Mesothelial cell of epicardium (in vitro differentiated cells): ENCODE data around the gene CCNT2. TPM values are rescaled to one million over a fixed set of nuclear protein-coding genes. Genes with fewer than 3 reads are reported as not detected.
"Not testable (repeated sequence)": the region's sequence is repeated elsewhere in the genome, so short reads cannot be mapped to it uniquely, and the experiment has no call there.

Experiments used
- DNase-seq, 2 experiments: peaks; one replicate each; pipeline ENCODE4 v3.0.0; 2021; ENCODE audit warnings: low spot score in 2 of 2; ENCODE audit not compliant: unreplicated experiment in 2 of 2
- H3K27ac Mint-ChIP-seq: 2 replicates; pipeline ENCODE4 v1.8.0; 2021; ENCODE audit warnings: mixed read lengths
- H3K27me3 Mint-ChIP-seq: 2 replicates; pipeline ENCODE4 v1.8.0; 2021; ENCODE audit warnings: low read depth, mixed read lengths
- H3K36me3 Mint-ChIP-seq: 2 replicates; pipeline ENCODE4 v1.8.0; 2021; ENCODE audit warnings: mixed read lengths
- H3K4me1 Mint-ChIP-seq: 2 replicates; pipeline ENCODE4 v1.8.0; 2021; ENCODE audit warnings: mixed read lengths
- H3K4me3 Mint-ChIP-seq: 2 replicates; pipeline ENCODE4 v1.8.0; 2021; ENCODE audit warnings: mild to moderate bottlenecking, moderate library complexity, mixed read lengths
- H3K9me3 Mint-ChIP-seq: 2 replicates; pipeline ENCODE4 v1.8.0; 2021; ENCODE audit warnings: mixed read lengths
- total RNA-seq: library from RNA; stranded (reverse); gene quantifications from 3 replicates; pipeline ENCODE4 v1.2.1, GENCODE V29; 2021
- TF ChIP-seq, protein P1 (sequence below): fragments of 200-600 bp; sonication (generic); IDR thresholded peaks from one replicate; pipeline ENCODE4 v1.5.0; 2021; ENCODE audit warnings: antibody characterized with exemption; ENCODE audit not compliant: unreplicated experiment

CCNT2 gene
- total RNA-seq, 1 donor from 2014 or later: 70.5 TPM

DNA sequence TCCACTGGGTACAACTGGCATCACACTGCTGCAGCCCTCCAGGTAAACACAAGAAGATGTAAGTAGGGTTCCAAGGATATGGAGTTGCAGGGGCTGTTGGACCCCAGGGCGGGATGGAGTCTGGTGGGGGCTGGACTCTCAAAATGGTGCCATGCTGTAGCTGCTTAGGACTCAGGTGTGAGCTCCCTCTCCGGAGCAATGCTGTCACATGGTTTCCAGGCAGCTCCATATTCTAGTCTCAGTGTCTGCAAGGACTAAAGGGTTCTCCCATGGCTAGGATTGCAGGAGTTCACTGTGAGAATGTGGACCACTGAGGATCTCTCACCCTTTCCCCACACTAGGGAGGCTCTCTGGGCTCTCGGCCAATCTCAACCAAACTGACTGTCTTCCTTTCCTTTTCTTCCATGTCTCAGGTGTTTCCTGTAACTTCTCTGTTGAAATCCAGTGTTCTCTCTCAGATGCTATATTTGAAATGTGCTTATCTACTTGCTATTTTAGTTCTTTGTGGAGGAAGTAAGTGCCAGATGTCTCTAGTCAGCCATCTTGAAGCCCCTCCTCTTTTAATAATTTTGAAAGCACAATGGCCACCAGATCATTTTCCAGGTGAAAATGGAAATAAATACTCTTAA, 57.6 kb downstream of the CCNT2 start:
- no peak overlapping the region for H3K4me3 Mint-ChIP-seq

DNA sequence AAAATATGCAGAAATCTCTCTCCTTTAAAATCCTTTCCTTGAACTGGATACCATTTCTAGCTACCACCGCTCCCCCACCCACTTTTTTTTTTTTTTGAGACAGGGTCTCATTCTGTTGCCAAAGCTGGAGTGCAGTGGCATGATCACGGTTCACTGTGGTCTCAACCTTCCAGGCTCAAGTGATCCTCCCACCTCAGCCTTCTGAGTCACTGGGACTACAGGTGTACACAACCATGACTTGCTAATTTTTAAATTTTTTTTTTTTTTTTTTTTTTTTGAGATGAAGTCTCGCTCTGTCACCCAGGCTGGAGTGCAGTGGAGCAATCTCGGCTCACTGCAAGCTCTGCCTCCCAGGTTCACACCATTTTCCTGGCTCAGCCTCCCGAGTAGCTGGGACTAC, 58.5 kb downstream of the CCNT2 start:
- peaks cover 25% of the 10 kb centered on the region for H3K9me3 Mint-ChIP-seq
- H3K27ac Mint-ChIP-seq, DNase-seq, H3K4me1 Mint-ChIP-seq, H3K4me3 Mint-ChIP-seq, H3K36me3 Mint-ChIP-seq, H3K27me3 Mint-ChIP-seq: not testable (repeated sequence)

More for the DNA sequence above, 57.6 kb downstream of the CCNT2 start:
- Mint-ChIP-seq H3K36me3 (peaks cover 4% of the 10 kb centered on the region), H3K27ac (no peak overlapping the region), H3K4me1 (no peaks in the 10 kb centered on the region), H3K9me3 (peaks cover 32% of the 10 kb centered on the region), H3K27me3 (no peaks in the 10 kb centered on the region)
- TF ChIP-seq, protein P1, sequence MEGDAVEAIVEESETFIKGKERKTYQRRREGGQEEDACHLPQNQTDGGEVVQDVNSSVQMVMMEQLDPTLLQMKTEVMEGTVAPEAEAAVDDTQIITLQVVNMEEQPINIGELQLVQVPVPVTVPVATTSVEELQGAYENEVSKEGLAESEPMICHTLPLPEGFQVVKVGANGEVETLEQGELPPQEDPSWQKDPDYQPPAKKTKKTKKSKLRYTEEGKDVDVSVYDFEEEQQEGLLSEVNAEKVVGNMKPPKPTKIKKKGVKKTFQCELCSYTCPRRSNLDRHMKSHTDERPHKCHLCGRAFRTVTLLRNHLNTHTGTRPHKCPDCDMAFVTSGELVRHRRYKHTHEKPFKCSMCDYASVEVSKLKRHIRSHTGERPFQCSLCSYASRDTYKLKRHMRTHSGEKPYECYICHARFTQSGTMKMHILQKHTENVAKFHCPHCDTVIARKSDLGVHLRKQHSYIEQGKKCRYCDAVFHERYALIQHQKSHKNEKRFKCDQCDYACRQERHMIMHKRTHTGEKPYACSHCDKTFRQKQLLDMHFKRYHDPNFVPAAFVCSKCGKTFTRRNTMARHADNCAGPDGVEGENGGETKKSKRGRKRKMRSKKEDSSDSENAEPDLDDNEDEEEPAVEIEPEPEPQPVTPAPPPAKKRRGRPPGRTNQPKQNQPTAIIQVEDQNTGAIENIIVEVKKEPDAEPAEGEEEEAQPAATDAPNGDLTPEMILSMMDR: no peak
- no peak for DNase-seq

DNA sequence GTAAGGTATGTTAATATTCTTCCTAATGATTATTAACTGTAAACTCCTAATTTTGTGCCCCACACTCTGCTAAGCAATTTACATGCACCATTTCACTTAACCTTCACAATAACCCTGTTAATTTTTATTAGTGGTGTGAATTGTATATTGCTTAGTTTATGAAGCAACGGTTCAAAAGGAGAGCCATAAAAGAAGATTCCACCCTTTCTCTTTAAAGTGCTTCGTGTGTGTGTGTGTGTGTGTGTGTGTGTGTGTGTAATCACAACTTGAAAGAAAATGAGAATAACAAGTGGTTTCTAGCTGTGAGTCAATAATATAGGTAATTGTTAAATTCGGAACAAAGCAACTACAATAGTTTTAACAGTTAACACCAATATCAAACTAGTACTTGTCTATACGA, 60.6 kb downstream of the CCNT2 start:
- no peaks in the 10 kb centered on the region for H3K36me3 Mint-ChIP-seq
- no peak overlapping the region for H3K4me3 Mint-ChIP-seq
- no peak for DNase-seq
- no peaks in the 10 kb centered on the region for H3K27me3 Mint-ChIP-seq
- no peak overlapping the region for H3K27ac Mint-ChIP-seq
- H3K4me1 Mint-ChIP-seq: no peaks in the 10 kb centered on the region
- peaks cover 10% of the 10 kb centered on the region for H3K9me3 Mint-ChIP-seq
- TF ChIP-seq, protein P1: no peak

DNA sequence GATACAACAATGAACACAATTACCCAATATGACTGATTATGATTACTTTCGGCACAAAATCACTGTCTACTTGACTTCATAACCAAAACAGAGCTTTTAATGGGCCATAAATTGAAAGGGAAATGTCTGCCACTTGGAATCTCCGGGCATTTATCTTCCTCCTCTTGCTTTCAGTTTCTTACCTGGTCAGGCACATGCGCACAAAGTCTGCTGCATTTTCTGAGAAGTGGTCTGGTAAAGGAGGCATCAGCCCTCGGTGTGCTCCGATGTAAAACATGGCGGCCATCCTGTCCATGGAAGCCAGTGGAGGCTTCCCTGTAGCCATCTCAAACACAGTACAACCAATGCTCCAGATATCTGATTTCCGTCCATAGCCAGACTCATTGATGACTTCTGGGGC, 62.0 kb downstream of the CCNT2 start:
- Mint-ChIP-seq H3K4me1 (no peaks in the 10 kb centered on the region), H3K9me3 (peaks cover 3% of the 10 kb centered on the region), H3K4me3 (no peak overlapping the region), H3K36me3 (no peaks in the 10 kb centered on the region), H3K27ac (no peak overlapping the region), H3K27me3 (peaks cover 2% of the 10 kb centered on the region)
- TF ChIP-seq, protein P1: no peak
- no peak for DNase-seq

DNA sequence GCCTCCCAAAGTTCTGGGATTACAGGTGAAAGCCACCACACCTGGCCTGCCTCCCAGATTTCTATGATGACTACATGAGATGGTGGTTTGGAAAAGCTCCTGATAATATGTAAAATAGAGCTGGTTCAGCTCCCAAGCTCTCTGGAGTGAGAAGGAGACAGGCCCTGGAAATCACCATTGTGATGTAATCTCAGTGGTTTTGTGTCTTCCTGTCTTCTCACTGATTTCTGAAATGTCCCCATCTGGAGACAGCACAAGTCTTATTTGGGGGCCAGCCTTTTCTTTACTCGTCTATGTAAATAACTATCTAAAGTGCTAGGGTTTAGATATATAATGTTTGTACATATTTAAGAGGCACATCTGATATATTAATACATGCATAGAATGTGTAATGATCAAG, 64.0 kb downstream of the CCNT2 start:
- Mint-ChIP-seq H3K36me3 (no peaks in the 10 kb centered on the region), H3K9me3 (no peaks in the 10 kb centered on the region), H3K4me1 (no peaks in the 10 kb centered on the region), H3K27ac (no peak overlapping the region), H3K4me3 (no peak overlapping the region), H3K27me3 (peaks cover 20% of the 10 kb centered on the region)
- no peak for DNase-seq
- TF ChIP-seq, protein P1: no peak

DNA sequence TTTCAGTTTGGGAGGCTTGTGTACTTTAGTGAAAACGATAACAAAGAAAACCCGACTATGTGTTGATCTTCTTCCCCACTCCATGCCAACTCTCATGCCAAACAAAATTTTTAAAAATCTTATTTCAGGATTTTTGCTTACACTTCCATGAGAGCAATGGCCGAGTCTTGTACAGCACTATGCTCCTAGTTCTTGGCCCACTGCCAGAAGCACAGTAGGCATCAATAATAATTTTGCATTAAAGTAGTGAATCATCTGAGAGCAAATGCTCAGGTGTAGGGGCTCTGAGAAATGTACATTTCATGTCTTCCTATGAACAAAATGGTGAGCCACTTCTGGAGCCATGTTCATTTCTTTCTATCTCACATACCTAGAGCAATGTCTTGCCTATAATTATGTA, 66.4 kb downstream of the CCNT2 start:
- Mint-ChIP-seq H3K9me3 (no peaks in the 10 kb centered on the region), H3K27ac (no peak overlapping the region), H3K27me3 (peaks cover 28% of the 10 kb centered on the region), H3K4me3 (no peak overlapping the region), H3K36me3 (no peaks in the 10 kb centered on the region), H3K4me1 (no peaks in the 10 kb centered on the region)
- TF ChIP-seq, protein P1: no peak
- no peak for DNase-seq
